ENCODE results near the gene FCHSD2. TPM values are rescaled to one million over a fixed set of nuclear protein-coding genes. Genes with fewer than 3 reads are reported as not detected.
A peak's percentile ranks its signal among the peaks of the same experiment; 100 is the strongest.
"Not testable (repeated sequence)": the region's sequence is repeated elsewhere in the genome, so short reads cannot be mapped to it uniquely, and the experiment has no call there.

The FCHSD2 gene
- total RNA-seq, 1 experiment from 2014 or later: 4.4 TPM

DNA sequence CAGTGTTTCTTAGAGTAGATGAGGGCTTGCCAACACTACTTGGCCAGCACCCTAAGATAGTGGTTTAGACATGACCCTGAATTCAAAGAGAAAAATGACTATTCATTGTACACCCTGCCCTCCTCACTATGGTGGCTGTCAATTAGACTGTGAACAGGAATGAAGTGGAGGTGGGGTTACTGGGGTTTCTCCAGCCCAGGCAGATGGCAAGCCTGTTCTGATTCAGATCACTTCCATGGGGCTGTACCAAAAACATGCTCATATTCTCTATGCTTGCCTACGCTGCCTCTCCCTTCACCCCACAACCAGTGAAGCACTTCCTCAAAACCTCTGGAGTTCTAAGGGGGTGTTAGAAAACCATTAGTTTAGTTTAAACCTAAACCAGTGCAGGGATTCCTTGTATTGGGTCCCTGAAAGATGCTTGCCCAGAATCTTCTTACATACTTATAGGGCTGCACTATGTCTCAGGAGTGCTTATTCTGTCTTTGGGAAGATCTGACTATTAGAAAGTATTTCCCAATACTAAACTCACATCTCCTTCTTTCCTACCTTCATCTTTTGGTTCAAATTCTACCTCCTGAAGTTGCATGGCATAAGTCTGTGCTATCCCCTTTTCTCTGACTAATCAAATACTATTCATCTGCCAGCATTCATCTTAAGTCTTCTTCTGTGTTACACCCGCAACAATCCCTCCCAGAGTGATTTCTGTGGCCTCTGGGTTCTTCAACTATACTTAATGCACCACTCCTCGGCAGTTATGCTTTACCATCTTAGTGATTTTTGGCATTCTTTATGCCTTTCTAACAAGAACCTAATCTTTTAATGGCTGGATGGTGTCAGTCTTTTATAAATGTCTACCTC lies 256.1 kb downstream of the FCHSD2 start:
- no peak for DNase-seq (ENCODE audit: low read depth)
- in situ Hi-C loops (cut with HindIII; ENCODE audit: low pct_unique_long_range_greater_than_20kb, low sequenced_read_pairs): no loop called here

DNA sequence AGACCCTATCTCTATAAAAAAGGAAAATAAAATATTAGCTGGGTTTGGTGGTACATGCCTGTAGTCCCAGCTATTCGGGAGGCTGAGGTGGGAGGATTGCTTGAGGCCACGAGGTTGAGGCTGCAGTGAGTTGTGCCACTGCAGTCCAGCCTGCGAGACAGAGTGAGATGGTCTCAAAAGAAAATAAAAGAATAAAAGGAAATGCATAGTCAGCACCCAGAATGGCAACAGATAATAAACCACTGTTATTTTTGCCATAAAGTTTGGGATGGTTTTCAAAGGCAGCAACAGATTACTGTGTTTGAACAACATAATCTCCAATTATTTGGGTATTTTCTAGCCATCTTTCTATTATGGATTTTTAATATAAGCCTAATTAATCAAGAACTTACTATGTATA lies 266.0 kb downstream of the FCHSD2 start:
- DNase-seq (ENCODE audit: low read depth): no peak
- in situ Hi-C loops (cut with HindIII; ENCODE audit: low pct_unique_long_range_greater_than_20kb, low sequenced_read_pairs): no loop called here

DNA sequence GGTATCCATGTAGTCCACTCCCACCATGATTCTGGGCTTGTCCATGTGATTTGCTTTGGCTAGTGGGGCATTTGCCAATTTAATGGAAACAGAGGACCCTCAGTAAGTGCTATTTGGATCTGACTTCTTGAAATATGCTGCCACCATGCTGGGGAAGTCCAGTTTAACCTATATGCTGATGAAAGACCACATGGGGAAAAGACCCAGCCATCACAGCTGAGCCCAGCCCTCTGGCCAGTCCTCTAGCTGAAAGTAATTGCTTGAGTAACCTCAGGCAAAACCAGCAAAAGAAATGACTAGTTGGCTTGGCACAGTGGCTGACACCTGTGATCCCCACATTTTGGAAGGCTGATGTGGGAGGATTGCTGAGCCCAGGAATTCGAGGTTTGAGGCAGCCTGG lies 266.4 kb downstream of the FCHSD2 start:
- in situ Hi-C loops (cut with HindIII; ENCODE audit: low pct_unique_long_range_greater_than_20kb, low sequenced_read_pairs): no loop called here
- DNase-seq (ENCODE audit: low read depth): no peak

DNA sequence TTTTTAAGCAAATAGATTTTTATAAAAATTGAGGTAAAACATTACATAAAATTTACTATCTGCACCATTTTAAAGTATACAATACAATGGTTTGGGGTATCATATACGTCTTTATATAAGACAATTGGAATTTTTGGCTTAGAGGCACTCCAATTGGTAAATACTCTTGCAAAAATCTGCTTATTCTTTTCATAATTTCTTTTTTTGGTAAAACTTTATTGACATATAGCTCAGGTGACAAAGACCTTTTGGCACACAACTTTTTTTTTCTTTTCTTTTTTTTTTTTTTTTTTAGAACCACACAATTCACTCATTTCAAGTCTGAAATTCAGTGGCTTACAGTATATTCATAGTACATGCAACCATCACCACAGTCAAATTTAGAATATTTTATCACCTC lies 270.1 kb downstream of the FCHSD2 start:
- no peak for DNase-seq (ENCODE audit: low read depth)
- in situ Hi-C loops (cut with HindIII; ENCODE audit: low pct_unique_long_range_greater_than_20kb, low sequenced_read_pairs): no loop called here

DNA sequence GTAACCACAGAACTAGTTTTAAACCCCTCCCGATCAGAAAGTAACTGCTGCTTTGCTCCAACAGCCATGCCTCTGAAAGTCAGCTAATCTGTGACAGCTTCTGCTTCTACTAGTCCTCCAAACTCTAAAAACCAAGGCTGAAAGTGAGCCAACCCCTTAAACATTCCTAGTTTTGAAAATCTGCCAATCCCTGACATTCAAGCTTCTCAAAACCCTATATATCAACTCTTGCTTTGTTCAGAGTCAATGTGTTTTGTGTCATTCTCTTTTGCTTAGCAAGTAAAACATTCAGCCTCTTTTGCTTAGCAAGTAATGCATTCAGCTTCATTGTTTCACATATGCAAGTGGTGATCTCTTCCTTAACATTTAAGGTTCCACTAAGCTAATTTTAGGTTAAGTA lies 271.0 kb downstream of the FCHSD2 start:
- in situ Hi-C loops (cut with HindIII; ENCODE audit: low pct_unique_long_range_greater_than_20kb, low sequenced_read_pairs): no loop called here
- no peak for DNase-seq (ENCODE audit: low read depth)

DNA sequence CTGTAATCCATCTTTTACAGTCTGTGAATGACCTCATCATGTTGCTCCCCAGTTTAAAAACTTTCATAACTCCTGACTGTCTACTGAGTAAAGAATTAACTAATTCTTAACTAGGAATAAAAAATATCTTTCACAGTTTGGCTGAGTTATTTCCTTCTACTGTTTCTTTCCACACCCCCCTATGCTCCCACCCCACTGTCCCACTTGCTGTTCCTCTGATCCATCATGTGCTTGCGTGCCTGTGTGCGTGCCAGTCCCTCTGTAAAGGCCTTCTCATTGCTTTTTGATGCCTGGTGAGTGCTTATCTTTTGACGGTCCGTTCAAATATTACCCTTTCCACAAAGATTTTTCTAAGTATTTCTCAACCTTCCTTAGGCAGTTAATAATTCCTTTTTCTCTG lies 272.3 kb downstream of the FCHSD2 start:
- DNase-seq (ENCODE audit: low read depth): no peak
- in situ Hi-C loops (cut with HindIII; ENCODE audit: low pct_unique_long_range_greater_than_20kb, low sequenced_read_pairs): no loop called here

DNA sequence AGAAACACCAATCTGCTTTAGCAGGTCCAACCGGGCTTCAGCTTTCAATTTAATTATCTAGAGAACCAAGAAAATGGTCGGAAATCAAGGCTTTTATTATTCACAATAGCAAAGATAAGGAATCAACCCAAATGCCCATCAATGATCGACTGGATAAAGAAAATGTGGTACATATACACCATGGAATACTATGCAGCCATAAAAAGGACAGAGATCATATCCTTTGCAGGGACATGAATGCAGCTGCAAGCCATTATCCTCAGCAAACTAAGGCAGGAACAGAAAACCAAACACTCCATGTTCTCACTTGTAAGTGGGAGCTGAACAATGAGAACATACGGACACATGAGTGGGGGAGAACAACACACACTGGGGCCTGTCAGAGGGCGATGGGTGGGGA lies 274.1 kb downstream of the FCHSD2 start:
- no peak for DNase-seq (ENCODE audit: low read depth)
- in situ Hi-C loops (cut with HindIII; ENCODE audit: low pct_unique_long_range_greater_than_20kb, low sequenced_read_pairs): no loop called here

DNA sequence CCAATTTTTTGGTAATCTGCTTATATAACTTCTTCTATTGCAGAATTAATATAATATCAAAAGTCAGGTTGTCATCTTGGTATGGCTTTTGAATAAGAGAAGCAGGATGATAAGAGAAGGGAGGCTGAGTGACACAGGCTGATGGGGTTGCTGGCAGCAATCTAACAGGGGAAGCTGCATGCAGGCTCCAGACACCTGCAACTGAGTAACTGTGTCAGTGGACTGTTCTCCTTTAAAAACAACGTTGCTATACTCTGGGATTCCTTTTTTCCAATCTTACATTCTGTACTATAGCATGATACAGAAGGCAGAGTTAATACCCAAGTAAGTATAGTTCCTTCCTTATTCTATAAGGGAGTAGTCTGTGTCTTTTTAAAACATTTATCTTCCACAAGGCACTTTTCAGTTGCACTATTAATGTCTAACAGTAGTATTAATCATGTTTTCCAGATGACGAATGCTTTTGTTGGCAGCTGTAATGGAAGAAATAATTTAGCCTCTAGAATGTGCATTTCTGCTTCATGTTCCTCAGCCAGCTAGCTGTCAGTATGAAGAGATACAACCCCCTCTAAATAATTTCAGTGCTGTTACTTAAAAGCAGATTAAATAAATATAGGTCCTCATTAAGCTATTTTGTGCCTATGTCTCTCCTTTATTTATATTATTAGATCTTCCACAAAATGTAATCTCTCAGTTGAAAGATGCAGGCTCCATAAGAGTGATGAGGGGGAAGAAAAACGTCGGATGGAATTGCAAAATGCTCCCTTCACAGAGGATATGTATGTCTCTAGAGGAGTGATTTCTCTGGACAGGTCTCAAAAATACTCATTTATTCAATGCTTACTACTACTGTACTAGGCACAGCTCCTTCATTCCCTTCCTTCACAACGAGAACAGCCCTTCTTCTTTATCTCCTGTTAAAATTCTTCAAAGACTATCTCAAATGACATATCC lies 277.1 kb downstream of the FCHSD2 start:
- in situ Hi-C loops (cut with HindIII; ENCODE audit: low pct_unique_long_range_greater_than_20kb, low sequenced_read_pairs): no loop called here
- peak; percentile 8 for DNase-seq (ENCODE audit: low read depth)

DNA sequence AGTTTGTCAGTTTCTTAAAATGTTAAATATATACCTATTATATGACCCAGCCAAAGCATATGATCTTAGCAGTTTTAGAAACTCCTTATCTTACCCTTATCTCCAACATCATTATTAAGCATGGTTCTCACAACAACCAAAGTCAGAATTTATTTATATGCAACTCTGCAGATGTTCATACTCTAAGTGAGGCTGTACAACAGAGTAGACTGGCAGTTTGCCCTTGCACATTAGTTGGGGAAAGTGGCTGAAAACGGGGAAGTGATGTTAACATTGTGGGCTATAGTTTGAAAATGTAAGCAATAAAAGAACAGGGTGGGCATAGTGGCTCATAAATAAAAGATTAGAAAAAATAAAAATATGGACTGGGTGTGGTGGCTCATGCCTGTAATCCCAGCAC lies 278.2 kb downstream of the FCHSD2 start:
- no peak for DNase-seq (ENCODE audit: low read depth)
- in situ Hi-C loops (cut with HindIII; ENCODE audit: low pct_unique_long_range_greater_than_20kb, low sequenced_read_pairs): no loop called here

DNA sequence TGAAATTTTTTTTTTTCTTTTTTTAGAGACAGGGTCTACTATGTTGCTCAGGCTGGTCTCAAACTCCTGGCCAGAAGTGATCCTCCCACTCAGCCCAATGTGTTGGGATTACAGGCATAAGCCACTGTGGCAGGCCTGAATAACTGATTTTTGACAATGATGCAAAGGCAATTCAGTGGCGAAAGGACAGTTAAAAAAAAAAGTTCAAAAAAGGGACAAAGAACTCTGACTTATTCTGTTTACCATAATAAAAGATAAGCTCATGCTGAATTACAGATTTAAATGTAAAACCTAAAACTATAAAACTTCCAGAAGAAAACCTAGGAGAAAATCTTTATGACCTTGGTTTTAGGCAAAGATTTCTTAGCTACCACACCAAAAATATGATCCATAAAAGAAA lies 279.0 kb downstream of the FCHSD2 start:
- no peak for DNase-seq (ENCODE audit: low read depth)
- in situ Hi-C loops (cut with HindIII; ENCODE audit: low pct_unique_long_range_greater_than_20kb, low sequenced_read_pairs): no loop called here

DNA sequence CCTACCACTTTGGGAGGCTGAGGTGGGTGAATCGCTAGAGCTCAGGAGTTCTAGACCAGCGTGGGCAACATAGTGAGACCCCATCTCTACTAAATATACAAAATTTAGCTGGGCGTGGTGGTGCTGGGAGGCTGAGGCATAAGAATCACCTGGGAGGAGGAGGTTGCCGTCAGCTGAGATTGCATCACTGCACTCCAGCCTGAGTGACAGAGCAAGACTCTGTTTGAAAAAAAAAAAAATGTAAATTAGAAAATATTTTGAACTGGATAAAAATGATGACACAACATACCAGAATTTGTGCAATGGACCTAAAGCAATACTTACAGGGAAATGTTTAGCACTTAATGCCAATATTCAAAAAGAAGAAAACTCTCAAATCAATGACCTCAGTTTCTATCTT lies 281.5 kb downstream of the FCHSD2 start:
- no peak for DNase-seq (ENCODE audit: low read depth)
- in situ Hi-C loops (cut with HindIII; ENCODE audit: low pct_unique_long_range_greater_than_20kb, low sequenced_read_pairs): no loop called here

DNA sequence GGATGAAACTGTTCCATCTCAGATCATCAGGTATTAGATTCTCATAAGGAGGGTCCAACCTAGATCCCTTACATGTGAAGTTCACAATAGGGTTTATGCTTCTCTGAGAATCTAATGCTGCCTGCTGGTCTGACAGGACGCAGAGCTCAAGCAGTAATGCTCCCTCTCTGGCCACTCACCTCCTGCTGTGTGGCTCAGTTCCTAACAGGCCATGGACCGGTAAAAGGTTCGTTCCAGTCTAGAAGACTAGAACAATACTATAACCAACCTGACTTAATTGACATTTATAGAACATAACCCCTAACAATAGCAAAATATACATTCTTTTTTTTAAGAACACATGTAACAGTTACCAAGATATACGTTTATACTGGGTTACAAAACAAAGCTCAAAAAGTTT lies 282.1 kb downstream of the FCHSD2 start:
- in situ Hi-C loops (cut with HindIII; ENCODE audit: low pct_unique_long_range_greater_than_20kb, low sequenced_read_pairs): no loop called here
- no peak for DNase-seq (ENCODE audit: low read depth)

DNA sequence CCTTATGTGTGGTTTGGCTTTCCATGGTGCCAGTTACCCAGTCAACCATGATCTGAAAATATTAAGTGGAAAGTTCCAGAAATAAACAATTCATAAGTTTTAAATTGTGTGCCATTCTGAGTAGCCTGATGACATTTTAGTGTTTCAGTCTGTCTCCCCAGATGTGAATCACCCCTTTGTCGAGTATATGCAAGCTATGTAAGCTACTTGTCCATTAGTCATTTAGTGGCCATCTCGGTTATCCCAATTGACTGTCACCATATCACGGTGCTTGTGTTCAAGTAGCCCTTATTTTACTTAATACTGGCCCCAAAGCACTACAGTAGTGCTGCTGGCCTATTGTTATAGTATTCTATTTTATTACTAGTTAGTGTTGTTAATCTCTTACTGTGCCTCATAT lies 283.0 kb downstream of the FCHSD2 start:
- in situ Hi-C loops (cut with HindIII; ENCODE audit: low pct_unique_long_range_greater_than_20kb, low sequenced_read_pairs): no loop called here
- DNase-seq (ENCODE audit: low read depth): no peak

DNA sequence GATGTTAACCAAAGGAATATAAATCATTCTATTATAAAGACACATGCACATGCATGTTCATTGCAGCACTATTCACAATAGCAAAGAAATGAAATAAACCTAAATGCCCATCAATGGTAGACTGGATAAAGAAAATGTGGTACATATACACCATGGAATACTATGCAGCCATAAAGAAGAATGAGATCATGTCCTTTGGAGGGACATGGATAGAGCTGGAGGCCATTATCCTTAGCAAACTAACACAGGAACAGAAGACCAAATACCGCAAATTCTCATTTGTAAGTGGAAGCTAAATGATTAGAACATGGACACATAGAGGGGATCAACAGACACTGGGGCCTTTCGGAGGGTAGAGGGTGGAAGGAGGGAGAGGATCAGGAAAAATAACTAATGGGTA lies 283.9 kb downstream of the FCHSD2 start:
- in situ Hi-C loops (cut with HindIII; ENCODE audit: low pct_unique_long_range_greater_than_20kb, low sequenced_read_pairs); DNase-seq (ENCODE audit: low read depth): not testable (repeated sequence)

DNA sequence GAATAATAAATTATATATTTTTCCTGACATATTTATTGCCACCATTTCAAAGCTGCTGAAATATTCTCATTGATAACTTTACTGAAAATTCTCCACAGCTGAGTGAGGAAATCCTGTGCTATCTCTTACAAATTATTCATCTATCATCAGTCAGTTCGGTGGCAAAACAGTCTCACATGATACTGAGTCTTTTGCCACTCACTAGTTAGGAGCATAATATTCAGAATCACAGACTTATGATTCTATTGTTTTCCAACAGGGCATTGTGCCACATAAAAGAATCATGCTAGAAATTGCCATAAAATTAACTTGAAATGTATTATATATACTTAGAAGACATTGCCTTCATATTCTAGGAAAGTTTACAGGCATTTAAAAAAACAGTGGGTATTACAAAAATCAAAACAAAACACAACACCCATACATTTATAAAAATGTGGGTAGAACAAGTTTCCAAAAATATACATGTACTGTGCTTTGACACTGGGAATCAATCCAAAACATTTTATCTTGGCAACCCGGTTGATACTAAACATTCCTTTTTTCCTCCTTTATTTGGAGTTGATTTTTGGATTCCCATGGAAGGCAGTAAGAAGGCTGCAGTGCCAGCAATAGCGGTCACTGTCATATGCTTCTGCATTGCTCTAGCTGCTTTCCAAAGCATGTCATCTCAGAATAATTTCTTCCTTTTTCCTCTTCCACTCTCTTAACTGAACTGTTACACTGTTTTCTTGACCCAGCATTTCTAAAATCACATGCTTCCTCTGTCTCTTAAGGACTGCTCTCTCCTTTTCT lies 285.4 kb downstream of the FCHSD2 start:
- DNase-seq (ENCODE audit: low read depth): no peak
- in situ Hi-C loops (cut with HindIII; ENCODE audit: low pct_unique_long_range_greater_than_20kb, low sequenced_read_pairs): no loop called here

DNA sequence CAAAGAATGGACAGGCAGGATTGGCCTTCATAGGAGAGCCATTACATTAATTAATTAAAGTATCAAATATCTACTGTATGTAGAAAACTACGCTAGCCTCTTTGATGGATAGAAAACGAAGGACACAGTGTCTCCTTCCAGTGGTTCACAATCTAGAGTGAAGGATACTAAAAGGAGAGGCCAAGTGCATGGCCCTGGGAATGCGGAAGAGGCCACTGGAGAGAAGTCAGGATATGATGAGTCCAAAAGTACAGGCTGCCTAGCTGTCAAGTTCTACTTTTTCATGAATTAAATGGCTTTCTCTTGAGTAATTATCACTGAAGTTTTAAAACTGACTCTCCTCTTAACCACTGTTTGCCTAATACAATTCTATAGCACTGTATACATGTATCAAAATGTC lies 286.1 kb downstream of the FCHSD2 start:
- DNase-seq (ENCODE audit: low read depth): no peak
- in situ Hi-C loops (cut with HindIII; ENCODE audit: low pct_unique_long_range_greater_than_20kb, low sequenced_read_pairs): no loop called here

DNA sequence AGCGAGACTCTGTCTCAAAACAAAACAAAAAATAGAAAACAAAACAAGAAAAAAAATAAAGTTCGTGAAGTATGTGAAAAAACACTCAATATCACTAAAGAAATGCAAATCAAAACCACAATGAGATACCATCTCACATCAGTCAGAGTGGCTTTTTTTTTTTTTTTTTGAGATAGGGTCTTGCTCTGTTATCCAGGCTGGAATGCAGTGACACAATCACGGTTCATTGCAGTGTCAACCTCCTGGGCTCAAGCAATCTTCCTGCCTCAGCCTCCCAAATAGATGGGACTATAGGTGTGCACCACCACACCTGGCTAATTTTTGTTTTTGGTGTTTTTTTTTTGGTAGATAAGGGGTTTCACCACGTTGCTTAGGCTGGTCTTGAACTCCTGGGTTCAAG lies 290.4 kb downstream of the FCHSD2 start:
- in situ Hi-C loops (cut with HindIII; ENCODE audit: low pct_unique_long_range_greater_than_20kb, low sequenced_read_pairs): no loop called here
- DNase-seq (ENCODE audit: low read depth): no peak

DNA sequence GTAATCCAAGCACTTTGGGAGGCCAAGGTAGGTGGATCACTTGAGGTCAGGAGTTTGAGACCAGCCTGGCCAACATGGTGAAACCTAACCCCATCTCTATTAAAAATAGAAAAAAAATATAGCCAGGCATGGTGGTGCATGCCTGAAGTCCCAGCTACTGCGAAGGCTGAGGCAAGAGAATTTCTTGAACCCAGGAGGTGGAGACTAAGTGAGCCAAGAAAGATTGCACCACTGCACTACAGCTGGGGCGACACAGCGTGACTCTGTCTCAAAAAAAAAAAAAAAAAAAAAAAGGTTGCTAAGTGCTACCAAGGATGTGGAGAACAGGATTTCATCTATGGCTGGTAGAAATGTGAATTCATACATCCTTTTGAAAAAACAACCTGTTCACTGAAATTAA lies 291.3 kb downstream of the FCHSD2 start:
- in situ Hi-C loops (cut with HindIII; ENCODE audit: low pct_unique_long_range_greater_than_20kb, low sequenced_read_pairs): no loop called here
- no peak for DNase-seq (ENCODE audit: low read depth)
